Activated CD4-positive, alpha-beta T cell treated with anti-CD3 and anti-CD28 coated beads for 4 hours (primary cell): ENCODE data around the gene NINJ2.

Source experiments
- DNase-seq, 2 donors: peaks; one replicate each; pipeline ENCODE4 v3.0.0-alpha.2; 2020

Gene NINJ2

DNA sequence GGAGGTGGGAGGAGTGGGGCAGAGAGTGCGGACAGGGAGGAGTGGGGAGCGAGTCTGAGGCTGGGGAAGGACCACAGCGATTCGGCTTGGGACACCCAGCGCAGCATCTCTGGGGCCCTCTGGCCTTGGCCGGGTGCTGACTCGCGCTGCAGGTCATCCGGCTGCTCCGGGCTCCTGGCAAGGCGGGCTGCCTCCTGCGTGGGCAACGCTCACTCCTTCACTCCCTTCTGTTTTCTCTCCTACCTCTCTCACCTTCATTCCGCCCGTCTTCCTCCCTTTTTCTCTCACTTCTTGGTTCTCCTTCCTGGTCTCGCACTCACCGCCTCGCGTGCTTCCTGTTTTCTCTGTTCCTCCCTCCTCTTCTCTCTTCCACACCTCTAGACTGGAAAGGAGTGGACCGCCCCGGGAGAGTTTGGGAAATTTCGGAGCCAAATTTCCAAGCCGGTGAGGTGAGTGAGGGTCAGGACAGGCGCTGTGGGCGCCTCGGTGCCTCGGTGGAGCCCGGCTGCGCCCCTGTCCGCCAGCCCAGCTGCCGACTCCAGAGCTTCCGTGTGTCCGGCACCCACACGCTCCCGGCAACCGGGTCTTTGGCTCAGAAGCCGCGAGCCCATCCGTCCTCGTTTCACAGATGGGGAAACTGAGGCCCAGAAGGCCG is 116.9 kb downstream of the NINJ2 start:
- DNase-seq = no peak

DNA sequence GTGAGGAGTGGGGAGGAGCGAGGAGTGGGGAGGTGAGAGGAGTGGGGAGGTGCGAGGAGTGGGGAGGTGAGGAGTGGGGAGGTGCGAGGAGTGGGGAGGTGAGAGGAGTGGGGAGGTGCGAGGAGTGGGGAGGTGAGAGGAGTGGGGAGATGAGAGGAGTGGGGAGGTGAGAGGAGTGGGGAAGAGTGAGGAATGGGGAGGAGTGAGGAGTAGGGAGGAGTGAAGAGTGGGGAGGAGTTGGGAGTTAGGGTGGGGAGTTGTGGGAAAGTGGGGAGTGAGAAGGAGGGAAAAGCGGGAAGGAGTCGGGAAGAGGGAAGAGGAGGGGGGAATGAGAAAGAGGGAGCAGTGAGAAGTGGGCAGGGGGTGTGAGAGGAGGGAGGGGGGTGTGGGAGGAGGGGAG is 117.4 kb downstream of the NINJ2 start:
- DNase-seq = no peak

- DNase-seq = no peak
These were observed 118.2 kb downstream of the NINJ2 start for GRCh38 chr12:544941-545635.

DNA sequence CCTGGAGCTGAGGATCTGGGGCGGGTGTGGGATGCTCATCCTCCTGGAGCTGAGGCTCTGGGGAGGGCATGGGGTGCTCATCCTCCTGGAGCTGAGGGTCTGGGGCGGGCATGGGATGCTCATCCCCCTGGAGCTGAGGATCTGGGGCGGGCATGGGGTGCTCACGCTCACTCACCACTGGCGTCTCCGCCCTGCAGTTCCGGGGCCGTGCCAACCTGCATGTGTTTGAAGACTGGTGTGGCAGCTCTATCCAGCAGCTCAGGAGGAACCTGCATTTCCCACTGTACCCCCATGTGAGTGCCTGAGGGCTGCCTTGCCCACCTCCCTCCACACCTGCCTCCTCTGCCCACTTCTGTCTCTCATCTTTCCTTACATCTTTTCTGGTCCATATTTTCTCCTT is 119.1 kb downstream of the NINJ2 start:
- DNase-seq = no peak

DNA sequence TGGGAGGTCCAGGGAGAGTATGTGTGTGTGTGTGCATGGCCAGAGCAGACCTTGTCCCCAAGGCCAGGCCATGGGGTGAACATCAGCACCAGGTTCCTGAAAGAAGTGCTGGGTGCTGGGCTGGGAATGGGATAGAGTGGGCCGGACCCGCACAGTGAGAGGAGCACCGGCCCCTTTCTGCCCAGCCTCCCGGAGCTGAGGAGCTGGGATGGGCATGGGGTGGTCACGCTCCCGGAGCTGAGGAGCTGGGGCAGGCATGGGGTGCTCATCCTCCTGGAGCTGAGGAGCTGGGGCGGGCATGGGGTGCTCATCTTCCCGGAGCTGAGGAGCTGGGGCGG is 120.2 kb downstream of the NINJ2 start:
- DNase-seq = no peak

GRCh38 chr12:542395-543113 is 120.7 kb downstream of the NINJ2 start:
- no peak for DNase-seq

DNA sequence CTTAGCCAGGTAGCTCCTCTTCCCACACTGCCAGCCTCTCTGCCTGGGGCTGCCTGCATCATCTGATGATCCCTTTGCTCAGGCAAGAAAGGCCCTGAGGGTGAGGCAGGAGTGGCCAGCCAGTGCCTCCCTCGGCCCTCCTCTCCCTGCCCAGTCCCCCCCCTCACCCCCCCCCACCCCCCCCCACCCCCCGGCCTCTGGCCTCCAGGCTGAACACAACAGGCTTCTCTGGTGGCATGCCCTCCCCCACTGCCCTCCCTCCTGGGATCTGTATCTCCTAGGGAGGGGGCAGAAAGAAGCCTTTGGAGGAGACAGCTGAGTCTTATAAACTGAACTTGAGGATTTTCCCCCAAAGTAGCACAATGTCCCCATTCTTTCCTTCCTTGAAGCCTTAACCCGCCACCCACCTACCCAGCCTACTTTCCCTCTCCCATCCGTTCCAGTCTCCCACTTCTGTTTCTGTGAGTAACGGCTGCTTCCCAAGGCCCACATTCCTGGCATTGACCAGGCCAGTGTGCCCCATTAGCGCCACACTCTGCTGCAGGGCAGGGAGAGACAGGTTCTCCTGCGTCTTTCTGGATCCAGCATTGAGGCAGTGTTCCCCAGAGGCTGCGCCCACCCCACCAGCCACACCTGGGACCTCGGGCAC is 121.4 kb downstream of the NINJ2 start:
- DNase-seq = no peak

- no peak for DNase-seq
These were observed 123.5 kb downstream of the NINJ2 start for GRCh38 chr12:539540-540310.

GRCh38 chr12:538731-539539 is 124.3 kb downstream of the NINJ2 start:
- peak; percentile 43 to 44 for DNase-seq

- no peak for DNase-seq
These were observed 125.5 kb downstream of the NINJ2 start for GRCh38 chr12:537772-538171.

- no peak for DNase-seq
These were observed 126.4 kb downstream of the NINJ2 start for GRCh38 chr12:536751-537245.

DNA sequence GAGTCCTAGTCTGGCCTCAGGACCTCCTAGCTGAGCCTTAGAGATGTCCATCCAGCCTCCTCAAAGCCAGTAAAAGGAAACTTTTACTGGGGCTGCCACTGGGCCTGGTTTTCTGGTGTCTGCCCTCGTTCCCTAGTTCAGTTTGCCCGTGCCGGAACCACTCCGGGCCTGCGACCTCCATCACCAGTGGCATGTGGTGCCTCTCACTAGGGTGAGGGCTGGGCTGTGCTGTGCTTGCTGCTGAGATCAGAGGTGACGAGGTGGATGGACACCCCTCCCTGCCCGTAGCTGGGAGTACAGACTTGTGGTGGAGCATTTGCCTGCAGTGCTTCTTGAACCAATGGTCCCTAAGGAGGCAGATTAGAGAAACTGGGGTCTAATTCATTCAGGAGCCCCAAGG is 127.8 kb downstream of the NINJ2 start:
- no peak for DNase-seq

- no peak for DNase-seq
These were observed 129.0 kb downstream of the NINJ2 start for GRCh38 chr12:534216-534615.

DNA sequence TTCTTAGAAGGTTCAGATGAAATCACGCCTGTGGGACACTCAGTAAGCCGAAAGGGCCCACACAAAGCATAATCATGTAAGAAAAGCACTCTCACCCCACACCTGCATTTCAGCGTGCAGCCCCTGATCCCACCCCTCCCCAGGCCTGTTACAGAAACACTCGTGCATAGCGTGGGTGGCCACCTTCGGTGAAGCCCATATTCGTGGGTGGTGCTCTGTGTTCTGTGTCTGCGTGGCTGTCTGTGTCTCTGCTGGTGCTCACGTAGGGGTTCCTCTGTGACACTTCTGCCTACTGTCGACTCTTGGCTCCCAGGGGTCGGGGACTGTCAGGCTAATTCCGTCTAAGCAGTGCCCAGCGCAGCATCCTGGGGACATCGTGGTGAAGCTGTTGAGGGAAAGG is 129.5 kb downstream of the NINJ2 start:
- DNase-seq = no peak

DNA sequence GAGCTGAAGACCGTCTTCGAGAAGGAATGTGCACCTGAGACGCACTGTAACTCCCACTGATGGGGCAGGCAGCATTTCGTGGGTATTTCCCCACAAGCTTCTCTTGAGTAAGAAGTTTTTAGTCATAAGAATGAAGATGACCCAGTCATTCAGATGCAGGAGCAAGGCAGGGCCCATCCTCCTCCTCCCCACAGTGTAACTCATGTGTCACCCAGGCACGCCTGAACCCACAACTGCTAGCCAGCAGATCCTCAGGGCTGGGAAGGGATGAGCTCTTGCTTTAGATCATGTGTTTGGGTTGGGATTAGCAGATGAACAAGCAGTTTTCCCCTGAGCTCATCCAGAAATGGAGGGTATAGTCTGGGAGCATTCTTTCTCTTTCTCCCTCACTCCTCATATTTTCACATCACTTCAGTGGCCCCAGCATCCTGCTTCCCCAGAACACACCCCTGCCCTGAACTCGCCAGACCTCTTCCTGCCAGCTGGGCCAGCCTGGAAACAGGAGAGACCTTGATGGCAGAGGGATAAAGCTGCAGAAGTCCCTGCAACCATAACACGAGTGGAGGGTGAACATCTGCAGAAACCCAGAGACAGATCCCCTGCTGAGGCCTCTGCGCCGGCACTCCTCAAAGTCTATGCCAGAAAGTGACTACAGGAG is 130.2 kb downstream of the NINJ2 start:
- no peak for DNase-seq

GRCh38 chr12:531951-532585 is 131.2 kb downstream of the NINJ2 start:
- DNase-seq = no peak

GRCh38 chr12:530821-531220 is 132.4 kb downstream of the NINJ2 start:
- no peak for DNase-seq

- DNase-seq = no peak
These were observed 132.9 kb downstream of the NINJ2 start for GRCh38 chr12:530308-530707.

GRCh38 chr12:527729-528128 is 135.5 kb downstream of the NINJ2 start:
- DNase-seq = no peak

DNA sequence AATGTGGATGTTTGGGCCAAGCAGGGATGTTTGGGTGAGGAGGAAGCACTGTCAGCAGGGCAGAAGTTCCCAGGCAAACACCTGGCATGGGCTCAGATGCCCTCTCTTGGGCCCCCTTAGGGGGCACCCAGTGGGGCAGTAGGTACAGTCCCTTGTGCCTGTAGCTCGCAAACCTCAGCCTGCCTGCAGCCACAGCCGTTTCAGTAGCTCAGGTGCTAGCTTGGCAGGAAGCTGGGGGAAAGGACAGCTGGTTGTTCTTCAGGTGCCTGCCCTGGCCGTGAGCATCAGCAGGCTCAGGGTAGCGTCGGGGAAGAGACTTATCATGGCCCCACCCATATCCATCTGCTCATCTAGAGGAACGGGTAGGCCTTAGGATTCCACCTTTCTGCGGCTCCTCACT is 136.0 kb downstream of the NINJ2 start:
- no peak for DNase-seq

DNA sequence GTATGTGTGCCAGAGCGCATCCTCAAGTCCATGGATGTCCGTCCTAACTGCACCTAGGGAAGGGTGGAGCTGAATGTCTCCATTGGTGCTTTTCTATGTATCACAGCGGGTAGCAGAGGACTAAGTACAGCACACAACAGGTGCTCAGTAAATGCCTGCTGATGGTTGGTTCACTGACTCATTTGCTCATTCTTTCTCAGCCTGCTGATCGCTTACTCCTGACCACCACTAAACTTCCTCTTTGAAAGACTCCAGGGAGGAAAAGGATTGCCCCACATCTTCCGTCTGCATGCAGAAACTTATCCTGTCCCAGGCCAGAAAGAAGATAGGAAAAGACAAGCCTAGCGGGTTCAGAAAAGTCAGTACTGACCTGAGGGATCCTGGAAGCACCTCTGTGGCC is 137.2 kb downstream of the NINJ2 start:
- no peak for DNase-seq
